Fibroblast of skin of scalp (primary cell): Measurements from ENCODE around the gene VAV3. TPM values are rescaled to one million over a fixed set of nuclear protein-coding genes. Genes with fewer than 3 reads are reported as not detected.
"Not testable (repeated sequence)": the region's sequence is repeated elsewhere in the genome, so short reads cannot be mapped to it uniquely, and the experiment has no call there.

Experiments
- DNase-seq: peaks from one replicate; pipeline ENCODE4 v3.0.0-alpha.2; 2013
- polyA plus RNA-seq, 2 experiments: library from polyadenylated mRNA; unstranded; fragments of 120-200 nt; gene quantifications; one replicate each; pipeline ENCODE4 v1.2.1, GENCODE V29; 2013; ENCODE audit not compliant: insufficient read length in 2 of 2

Gene VAV3, protein sequence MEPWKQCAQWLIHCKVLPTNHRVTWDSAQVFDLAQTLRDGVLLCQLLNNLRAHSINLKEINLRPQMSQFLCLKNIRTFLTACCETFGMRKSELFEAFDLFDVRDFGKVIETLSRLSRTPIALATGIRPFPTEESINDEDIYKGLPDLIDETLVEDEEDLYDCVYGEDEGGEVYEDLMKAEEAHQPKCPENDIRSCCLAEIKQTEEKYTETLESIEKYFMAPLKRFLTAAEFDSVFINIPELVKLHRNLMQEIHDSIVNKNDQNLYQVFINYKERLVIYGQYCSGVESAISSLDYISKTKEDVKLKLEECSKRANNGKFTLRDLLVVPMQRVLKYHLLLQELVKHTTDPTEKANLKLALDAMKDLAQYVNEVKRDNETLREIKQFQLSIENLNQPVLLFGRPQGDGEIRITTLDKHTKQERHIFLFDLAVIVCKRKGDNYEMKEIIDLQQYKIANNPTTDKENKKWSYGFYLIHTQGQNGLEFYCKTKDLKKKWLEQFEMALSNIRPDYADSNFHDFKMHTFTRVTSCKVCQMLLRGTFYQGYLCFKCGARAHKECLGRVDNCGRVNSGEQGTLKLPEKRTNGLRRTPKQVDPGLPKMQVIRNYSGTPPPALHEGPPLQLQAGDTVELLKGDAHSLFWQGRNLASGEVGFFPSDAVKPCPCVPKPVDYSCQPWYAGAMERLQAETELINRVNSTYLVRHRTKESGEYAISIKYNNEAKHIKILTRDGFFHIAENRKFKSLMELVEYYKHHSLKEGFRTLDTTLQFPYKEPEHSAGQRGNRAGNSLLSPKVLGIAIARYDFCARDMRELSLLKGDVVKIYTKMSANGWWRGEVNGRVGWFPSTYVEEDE
- polyA plus RNA-seq (2013, experiment 1 of 2; ENCODE audit: insufficient read length): 0.06 TPM
- polyA plus RNA-seq (2013, experiment 2 of 2; ENCODE audit: insufficient read length): 0.89 TPM

DNA sequence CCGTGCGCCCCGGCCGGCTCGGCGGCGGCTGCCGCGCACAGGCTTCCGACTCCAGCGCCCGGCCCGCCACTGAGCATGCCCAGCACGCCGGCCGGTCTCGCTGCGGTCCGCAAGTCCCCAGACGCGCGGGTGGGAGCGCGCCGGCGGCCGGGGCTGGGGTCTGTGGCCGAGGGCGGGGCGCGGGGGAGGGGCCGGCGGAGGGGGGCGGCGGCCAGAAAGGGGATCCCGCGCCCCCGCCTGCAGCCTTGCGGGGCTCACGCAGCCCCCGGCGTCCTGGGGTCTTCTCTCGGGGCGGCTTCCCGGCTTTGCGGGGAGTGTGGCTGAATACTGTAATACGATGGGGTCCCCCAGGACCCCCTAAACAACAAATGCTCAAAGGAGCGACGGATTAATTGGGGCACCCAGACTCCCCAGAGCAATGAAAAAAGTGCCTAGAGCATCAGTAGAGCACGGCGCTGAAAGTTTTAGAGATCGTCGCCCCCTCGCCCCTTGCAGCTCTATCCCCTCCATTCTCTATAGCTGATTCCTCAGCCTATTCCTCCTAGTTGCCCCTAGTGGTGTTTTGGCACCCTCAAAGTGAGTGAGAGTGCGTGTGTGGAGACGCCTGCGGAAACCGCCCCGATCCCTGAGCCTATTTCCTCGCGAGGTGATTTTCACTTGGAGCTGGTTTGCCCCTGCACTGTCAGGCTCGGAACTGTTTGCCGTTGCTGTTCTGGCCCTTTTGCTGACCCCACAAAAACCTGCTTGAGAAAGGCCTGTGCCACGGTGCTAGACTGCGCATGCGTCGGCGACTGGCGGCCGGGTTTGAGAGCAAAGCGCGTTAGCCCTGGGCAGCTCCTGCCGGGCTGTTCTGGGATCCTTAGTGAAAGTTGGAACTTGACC lies at the start of gene VAV3:
VAV3 (minus strand) TSS at position 71 of the 882 bp plus-strand sequence. CDS start 311 bp downstream, outside the sequence.
- peak; percentile 65 for DNase-seq

DNA sequence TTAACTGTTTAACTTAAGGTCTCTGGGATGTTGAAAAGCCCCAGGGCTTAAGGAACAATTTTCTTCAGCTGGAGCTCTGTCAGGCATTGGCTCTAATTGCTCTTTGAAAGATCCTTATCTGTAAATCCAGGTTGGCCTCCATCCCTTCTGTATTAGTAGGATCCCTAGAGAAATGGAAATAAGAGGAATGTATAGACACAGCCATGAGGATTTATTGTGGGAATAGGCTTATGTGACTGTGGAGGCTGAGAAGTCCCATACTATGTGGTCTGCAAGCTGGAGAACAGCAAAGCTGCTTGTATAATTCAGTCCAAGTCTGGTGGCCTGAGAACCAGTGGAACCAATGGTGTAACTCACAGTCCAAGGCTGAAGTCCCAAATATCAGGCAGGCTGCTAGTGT lies 47.6 kb upstream of the VAV3 start:
- DNase-seq: no peak

DNA sequence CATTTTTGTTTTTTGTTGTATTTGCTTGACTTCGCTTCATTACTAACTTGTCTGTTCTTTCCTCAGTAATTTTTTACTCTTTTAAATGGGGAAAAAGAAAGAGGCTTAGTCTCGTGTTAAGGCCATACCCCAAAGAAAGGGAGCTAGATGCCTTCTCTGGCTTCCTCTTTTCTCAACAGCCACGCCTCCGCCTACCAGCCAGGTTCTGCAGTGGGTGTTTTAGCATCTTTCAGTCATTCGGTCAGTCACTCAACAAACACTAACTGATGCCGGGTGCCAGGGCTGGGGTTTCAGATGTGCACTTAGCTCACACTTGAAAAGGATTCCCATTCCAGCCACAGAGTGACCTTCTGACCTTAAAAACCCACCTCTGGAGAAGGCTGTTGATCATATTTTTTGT lies 46.3 kb upstream of the VAV3 start:
- DNase-seq: no peak

DNA sequence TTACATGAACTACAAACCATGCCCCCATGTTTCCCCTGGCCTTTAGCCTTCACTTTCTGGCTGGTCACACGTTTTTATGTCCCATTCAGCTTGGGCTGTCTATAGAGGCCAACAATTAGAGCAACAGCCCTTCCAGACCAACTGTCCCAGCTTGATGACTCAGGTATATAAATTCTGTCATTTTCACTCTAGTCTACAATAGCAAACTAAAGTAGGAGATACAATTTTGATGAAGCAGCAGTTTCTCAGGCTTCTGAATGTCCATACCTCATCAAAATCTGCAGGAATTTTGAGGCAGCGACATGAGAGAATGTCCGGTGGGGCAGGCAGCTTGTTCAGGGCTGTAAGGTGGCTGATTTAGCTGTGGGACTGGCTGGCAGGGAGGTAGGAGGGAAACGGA lies 45.6 kb upstream of the VAV3 start:
- no peak for DNase-seq

DNA sequence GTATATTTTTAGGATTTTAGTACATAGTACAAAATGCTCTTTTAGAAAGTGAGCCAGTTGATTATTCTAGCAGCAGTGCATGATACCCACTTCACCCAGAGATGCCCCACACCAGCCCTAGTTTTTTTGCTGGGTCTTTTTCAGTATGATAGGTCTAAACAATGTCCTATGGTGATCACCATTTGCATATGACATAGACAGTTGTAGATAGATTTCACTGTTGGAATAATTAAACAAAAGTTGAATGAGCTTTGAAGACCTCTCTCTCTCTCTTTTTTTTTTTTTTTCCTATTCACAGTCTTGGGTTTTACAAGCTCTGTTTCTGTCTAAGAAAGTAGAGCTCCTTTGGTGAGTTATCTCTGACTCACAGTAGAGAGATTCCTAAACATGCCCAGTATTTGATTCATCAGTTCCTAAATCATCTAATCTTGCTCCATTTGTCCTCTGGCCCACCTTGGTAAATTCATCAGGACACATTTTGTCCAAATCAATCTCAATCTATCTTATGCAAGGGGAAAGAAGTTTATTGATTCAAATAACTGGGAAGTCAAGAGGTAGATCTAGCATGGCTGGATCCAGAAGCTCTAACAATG lies 44.7 kb upstream of the VAV3 start:
- DNase-seq: peak; percentile 40

DNA sequence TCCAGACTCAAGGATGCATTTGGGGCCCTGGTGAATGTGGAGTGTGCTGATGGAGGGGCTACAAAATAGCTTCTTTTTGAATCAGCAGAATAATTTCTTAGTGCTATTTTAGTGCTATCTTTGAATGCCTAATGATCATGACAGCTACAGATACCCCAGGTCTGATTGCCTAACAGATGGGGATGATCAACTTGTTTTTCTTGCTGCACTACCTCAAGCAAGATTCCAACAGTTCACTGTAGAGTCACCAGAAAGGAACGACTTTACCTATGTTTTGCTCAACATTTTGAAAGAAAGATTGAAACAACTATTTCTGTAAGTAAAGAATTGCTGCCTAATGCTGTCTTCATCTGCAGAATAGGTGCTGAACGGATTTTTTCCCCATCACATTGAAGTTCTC lies 42.6 kb upstream of the VAV3 start:
- DNase-seq: no peak

DNA sequence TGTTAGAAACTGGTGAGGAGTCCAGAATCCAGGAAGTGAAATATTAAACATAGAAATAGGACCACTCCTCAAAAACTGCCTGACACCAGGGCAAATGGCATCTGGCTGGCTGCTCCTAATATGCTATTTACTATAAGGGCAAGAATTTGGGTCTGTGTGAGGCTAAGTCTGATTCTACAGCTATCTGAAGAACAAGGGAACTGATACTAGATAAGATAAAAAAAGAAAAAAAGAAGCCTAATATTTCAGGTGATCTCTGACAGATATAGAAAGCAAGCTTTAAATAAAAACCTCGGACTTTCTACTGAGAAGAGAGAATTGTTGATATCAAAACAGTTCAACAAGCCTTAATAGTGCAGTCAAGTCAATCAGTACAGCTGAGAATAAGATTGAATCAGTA lies 42.1 kb upstream of the VAV3 start:
- DNase-seq: no peak

DNA sequence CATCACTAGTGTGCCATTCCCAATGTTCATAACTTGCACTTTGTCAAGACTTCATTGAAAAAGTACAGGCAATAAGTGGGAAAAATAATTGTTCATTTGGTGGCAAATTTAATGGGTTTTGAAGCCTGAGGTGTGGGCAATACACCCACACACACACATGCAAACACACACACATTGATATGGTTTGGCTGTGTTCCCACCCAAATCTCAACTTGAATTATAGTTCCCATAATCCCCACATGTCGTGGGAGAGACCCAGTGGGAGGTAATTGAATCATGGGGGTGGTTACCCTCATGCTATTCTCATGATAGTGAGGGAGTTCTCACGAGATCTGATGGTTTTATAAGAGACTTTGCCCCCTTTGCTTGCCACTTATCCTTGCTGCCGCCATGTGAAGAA lies 39.9 kb upstream of the VAV3 start:
- DNase-seq: not testable (repeated sequence)

DNA sequence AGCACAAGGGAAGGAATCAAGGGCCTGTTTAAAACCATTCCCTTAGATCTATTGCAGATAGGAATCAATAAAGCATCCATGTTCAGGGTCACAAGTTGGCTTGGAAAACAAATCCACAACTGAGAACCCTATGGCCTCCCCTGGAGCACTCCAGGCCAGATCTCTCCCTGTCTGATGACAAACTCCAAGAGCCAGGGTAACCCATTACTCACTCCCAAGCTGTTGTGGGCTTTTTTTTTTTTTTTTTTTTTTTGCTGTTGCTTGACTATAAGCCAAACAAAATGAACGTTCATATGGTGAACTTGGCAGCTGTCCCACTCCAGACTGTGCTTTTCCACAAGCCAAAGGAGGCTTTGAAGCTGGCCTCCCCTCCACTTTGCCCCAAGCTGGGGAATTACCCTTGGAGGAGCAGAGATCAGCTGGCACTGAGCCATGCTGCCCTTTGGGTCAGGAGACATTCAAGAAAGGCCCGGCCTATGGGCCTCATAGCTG lies 35.7 kb upstream of the VAV3 start:
- DNase-seq: peak; percentile 74

DNA sequence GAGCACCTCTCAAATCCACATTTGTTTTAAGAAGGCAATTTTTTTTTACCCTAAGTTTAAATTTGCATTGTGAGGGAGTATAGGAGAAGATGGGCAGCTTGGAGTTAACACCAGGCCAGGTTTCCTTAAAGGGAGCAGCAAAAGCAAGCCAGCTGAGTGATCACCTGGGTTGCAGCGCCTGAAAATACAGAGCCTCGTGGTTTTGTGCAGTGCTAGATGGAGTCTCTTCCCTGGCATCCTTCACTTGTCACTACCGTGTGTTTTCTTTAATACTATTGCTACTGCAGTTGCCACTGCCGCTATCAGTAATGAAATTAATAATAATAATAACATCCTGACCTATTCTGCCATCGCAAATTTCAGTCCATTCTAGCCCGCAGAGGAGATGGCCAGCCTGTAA lies 35.2 kb upstream of the VAV3 start:
- no peak for DNase-seq

DNA sequence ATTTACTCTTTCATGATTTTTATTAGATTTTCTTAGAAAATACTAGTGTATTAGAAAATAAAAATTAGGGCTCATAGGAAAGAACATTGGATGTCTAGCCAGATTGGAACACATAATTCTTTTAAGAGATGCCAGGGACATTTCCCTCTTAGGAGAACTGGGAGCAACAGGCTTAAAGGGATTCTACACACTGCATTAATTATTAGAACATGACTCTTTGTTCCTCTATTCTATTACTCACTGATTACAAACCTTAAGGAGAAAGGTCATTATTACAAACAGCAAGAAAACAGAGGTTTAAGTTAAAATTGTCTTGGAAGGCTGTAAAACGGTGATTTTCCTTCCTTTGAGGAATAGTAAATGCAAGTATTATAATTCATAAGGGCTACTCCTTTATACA lies 32.9 kb upstream of the VAV3 start:
- DNase-seq: no peak

DNA sequence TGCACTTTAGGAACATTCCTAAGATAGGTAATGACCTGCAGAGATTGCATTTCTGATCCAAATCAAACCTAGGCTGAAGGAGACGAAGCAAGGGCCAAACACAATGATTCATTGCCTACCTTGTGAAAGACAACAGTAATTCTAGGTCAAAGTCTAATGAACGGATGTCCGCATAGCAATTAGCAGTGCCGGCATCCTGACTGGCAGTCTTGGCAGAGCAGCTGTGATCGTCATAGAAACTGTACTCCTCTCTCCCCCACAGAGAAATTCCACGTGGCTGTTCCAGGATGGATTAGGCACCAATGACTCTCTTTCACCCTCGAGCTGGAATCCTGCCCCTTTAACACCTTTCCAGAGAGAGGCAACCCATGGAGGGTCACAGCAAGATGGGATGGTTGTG lies 28.9 kb upstream of the VAV3 start:
- DNase-seq: no peak

DNA sequence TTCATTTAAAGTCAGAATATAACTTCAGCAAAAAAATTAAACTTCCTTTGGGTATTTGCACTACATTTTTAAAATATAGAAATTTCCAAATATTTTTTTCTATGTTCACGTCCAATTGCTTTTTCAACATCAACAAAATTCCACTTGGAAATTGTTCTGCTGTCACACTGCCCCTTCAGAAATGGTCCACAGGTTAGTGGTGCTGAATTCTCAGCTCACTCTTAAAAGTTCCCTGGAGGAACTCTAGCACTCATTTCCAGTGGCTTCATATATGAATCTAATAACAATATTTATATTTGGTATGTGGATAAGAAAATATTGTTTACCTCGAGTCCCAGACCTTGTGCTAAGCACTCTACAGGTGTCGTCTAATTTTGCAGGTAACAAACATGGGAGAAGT lies 27.4 kb upstream of the VAV3 start:
- DNase-seq: no peak

DNA sequence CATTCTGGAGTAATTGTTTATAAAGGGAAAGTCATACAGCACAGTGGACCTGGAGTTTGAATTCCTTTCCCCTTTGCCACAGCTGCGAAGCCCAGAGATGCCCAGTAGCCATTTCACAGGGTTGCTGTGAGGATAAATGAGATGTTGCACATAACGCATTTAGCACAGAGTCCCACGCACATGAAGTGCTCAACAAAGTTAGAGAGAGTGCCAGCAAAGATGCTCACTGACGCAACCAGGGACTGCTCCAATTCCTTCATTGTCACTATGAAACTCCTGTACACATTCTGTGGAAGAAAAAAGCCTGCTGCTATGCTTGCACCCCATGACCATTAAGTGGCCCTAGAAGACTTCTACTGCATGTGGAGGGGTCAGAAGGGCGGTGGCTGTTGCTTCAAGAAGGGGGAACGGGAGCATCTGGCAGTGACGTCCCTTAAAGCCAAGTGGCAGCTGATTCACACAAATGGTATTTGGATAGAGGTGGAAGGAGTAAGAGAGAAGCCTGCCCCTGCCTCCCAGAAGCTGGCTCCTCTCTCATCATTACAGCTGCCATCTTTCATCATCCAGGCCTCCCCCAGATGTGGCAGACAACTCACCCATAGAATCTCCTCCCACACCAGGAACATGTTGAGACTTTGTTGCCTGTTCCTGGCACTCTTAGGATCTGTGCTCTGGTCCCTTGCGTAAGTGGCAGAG lies 26.5 kb upstream of the VAV3 start:
- peak; percentile 49 for DNase-seq

DNA sequence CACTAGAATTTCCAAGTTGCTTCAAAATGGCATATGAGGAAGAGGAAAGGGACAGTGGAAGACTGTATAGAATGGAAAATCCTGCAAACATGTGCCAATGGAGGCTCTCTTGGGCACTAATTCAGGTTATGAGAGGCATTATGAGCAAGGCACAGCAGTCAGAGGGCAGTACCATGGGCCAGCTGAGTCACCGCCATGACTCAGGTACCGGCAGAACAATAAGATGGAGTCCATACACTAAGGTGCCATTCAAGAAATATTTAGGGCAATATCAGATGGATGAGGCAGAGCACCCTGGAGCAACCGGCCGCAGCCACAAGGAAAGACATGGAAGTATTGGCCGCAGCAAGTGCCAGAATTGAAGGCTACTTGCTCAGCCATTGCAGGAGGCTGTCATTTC lies 25.6 kb upstream of the VAV3 start:
- DNase-seq: no peak

DNA sequence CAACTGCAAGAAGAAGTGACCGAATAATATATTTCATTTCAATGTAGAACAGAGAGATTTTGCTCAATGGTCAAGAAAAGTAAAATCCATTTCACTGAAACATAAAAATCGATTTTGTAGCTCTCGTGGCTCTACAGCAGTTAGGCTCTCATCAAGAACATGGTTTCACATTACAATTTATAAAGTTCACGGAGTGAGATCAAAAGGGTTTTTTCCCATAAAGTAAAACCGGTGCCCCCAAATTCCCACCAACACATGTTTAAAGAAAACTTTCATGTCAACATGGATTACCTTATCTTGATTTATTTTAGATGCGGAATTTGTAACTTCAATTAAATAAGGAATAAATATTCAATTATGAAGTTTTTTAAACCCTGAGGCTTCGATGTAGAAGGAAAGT lies 16.3 kb upstream of the VAV3 start:
- no peak for DNase-seq

DNA sequence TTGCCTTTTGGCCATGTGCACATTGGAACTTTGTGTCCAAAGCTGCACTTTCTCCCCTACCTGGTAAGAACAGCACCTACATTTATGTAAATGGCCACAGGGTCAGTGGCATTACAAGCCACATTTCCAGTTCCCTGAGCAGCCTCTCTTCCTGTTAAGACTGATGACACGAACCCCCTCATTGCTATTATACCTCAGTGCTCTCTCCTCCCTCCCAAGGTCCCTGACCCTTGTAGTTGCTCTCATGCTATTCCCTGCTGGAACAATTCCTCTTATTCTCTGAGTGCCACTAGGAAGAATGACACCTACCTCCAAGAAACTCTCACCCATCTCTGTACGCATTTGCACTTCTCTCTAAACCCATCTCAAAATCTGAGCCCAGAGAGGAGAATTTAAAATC lies 14.9 kb upstream of the VAV3 start:
- DNase-seq: no peak

DNA sequence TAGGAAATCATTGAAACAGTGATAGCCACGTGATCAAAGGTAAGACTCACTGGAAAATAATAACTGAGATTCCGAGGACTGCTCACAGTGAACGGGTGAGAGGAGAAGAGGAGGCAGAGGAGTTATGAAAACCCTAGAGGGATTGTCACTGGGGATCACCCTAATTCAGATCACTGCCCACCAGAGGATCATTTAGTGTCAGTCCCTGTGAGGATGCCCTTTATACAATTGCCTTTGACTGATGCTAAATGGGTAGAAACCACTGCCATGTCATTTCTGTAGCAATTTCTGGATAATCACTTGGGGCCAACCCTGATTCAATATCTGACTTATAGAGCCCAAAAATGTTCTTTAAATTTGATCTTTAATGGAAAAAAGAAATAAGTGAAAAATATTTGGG lies 14.1 kb upstream of the VAV3 start:
- no peak for DNase-seq

DNA sequence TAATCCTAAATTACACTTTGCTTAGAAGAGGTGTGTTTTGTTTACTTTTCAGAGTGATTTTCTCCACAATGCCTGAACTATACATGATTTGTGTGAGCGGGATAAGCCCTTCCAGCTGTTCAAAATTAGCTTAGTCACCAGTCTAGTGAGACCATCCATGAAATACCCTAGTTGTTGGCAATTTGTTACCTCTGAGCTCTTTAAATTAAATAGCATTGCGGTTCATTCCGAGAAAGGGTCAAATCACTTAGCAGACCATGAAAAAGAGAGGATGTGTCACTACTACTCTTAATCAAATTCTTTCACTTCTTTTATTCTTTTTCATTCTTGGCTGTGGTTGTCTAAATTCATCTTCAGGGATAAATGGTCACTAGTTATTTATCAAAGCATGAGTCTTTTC lies 11.9 kb upstream of the VAV3 start:
- peak; percentile 31 for DNase-seq

DNA sequence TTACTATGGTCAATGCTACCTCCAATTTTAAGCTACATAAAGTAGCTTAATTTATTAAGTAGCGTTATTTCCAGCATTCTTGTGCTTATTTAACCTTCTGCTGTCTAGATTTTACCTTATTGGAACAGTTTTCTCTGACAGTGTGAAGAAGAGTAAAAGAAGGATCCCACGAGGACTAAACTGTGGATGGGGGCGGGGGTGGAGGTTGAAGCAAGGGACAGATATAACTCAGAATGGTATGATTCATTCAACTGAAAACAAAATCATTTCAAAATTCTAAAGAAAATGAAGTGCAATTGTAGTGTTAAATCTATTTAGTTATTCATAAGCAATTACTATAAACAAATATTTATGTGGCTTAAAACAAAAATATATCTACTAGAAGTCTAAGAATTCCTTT lies 11.5 kb upstream of the VAV3 start:
- DNase-seq: no peak

DNA sequence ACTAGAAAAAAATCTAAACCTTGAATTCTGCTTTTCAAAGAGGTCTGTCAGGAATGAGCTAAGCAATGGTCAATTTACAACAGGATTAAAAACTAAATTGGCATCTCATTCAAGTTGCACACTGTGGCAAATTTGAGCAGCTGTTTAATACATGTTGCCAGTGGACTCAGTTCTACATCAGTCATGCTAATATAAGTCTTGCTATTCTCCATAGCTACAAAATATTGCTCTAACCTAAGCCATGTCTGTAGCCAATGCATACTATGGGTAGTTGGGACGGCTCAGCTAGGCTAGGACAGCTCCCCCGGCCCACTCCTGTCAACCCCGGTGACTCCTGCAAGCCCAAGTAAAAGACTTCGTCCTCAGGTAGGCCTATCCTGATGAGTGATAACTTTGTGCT lies 10.9 kb upstream of the VAV3 start:
- DNase-seq: no peak

DNA sequence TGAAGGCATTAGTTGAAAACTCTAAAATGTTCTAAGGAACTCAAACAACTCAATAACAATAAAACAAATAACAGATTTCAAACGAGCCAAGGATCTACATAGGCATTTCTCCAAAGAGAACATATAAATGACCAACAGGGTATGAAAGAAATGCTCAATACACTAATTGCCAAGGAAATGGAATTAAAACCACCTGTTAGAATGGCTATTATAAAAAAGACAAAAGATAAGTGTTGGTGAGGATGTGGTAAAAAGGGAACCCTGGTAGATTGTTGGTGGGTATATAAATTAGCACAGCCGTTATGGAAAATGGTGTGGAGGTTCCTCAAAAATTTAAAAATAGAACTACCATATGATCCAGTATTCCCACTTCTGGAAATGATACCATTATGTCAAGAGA lies 9.1 kb upstream of the VAV3 start:
- DNase-seq: no peak
